Body of pancreas (tissue), 4 donors: ENCODE results near the gene MT3.
"Not testable (repeated sequence)": the region's sequence is repeated elsewhere in the genome, so short reads cannot be mapped to it uniquely, and the experiment has no call there.

Experiments
- CTCF ChIP-seq, 7 experiments: fragments of 450-650 bp in 4 of 7; fragments of 200-600 bp in 3 of 7; sonication (generic) in 3 of 7; IDR thresholded peaks; one replicate each; pipeline ENCODE4 v1.5.1; 2016 to 2019; ENCODE audit warnings: antibody characterized with exemption in 7 of 7
- POLR2A ChIP-seq, 3 donors: fragments of 450-650 bp; IDR thresholded peaks; one replicate each; pipeline ENCODE4 v1.6.1; 2016; ENCODE audit warnings: antibody characterized with exemption in 3 of 3, mild to moderate bottlenecking in 2 of 3

DNA sequence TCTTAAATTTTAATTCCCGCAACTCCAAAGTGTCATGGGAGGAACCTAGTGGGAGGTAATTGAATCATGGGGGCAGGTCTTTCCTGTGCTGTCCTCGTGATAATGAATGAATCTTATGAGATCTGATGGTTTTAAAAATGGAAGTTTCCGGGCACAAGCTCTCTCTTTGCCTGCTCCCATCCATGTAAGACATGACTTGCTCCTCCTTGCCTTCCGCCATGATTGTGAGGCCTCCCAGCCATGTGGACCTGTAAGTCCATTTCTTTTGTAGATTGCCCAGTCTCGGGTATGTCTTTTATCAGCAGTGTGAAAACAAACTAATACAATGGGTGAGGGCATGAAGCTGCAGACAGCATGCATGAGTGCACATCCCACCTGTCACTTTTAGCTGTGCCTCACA is 33.9 kb downstream of the MT3 start:
- TF ChIP-seq CTCF, POLR2A (IDR thresholded peaks at IDR 0.05): not testable (repeated sequence)
